T-helper 2 cell (primary cell): ENCODE measurements around the gene EHMT1.
"Not testable (repeated sequence)": the region's sequence is repeated elsewhere in the genome, so short reads cannot be mapped to it uniquely, and the experiment has no call there.

Experiments used
- DNase-seq, 5 experiments: peaks; one replicate each; pipeline versions ENCODE4 v3.0.0 to v3.0.0-alpha.2; 2012 to 2022

EHMT1 gene

DNA sequence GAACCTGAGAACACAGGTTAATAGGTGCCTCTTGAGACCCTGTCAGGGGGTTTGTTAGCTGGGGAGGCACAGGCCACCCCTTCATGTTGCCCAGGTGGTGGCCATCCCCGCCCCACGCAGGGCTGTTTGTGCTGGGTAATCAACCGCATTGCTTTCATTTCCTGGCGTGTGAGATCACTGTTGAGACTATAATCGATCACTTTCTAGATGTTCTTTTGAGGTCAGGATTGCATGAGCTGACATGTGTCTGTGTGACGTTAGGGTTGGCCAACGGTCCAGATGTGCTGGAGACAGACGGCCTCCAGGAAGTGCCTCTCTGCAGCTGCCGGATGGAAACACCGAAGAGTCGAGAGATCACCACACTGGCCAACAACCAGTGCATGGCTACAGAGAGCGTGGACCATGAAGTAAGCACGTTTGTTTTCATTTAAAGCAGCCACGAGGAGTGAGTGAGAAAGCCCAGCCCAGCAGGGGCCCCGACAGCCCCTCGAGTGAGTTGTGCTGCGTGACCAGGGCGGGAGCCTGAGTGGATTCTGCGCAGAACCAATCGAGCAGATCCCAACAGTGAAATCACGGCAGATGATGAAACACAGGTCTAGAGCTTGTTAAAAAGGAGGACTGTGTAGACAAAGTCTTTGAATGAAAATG is 143.7 kb downstream of the EHMT1 start:
- peak in 1 of 5 experiments; percentile 48 for DNase-seq

DNA sequence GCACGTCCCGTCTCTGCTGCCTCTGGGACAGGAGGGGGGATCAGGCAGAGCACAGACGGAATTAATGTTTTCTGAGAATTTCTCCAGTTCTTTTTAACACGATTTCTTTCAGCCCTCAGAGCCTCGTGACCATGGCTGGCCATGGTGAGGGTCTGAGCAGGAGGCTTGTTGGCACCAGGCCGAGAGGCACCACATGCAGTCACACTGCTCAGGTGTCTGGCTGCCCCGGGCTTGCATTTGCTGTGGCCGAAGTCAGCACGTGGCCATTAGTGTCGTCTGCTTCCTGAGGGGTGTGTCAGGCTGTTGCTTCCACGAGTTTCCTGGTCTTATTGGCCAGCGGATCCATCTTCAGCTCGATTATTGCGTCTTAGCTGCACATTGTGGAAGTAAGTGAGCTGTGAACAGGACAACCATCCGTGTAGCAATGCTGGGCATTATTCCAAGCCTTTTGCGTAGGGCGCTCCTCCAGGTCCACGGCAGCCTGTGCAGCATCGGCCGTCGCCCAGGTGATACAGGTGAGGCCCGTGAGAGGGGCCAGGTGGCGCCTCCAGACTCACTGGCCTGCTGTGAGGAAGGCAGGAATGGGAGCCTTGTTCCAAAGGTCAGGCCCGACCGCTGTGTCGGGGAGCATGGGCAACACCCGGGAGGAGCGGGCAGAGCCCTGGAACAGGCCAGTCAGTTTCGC is 144.6 kb downstream of the EHMT1 start:
- no peak for DNase-seq

DNA sequence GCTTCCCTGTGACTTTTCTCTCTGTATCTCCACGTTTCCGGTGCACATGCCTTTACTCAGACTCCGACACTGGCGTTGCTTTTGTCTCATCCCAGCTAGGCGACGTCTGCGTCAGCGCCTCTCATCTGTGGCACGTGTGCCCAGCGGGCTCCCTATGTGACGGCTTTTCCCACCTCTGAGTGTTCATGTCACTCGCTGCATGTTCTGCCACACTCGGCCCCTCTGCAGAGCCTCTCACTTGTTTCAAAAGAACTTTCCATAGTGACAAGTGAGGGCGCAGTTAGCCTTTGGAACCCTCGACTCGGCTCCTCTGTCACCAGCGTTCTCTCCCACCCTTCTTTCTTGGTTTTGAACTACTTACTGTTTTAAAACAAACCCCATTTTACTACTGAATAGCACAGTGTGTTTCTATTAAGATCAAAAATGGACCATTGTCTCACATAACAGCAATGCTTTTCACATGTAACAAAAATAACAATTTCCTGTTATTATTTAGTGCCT is 145.4 kb downstream of the EHMT1 start:
- DNase-seq = no peak

DNA sequence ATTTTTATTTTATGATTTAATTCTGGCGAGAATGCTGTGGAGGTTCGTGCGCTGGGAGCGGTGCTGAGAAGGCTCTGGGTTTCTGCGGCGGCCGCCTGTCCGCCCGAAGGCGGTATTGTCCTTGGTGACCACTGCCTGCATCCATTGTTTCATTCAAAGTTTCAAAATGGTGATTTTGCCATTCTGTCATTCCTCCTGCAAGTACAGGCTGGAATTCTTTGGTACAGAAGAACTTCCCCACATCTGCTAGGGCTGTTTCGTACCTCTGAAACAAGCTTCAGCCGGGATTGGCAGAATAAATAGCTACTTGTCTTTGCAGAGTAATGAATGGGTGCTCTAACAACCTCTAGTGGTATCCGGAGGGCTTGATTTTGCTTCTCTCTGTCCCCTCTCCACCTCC is 146.2 kb downstream of the EHMT1 start:
- DNase-seq = no peak

DNA sequence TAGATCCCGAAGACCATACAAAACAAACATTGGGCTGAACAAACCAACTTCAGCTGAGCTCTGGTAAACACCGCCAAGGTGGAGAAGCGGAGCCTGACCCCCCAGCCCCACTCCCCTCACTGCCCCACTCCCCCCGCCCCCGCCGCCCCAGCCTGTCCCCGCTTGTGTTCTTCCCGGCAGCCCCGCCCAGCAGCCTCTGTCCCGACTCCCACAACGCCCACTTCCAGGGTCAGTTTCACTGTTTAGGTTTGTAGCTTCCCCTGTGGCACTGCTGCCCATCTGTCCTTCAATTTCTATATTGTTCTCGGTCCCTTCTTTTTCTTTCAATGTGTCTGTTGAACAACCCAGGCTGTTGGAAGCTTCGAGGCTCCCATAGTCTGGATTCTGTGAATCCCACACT is 146.7 kb downstream of the EHMT1 start:
- DNase-seq = no peak

DNA sequence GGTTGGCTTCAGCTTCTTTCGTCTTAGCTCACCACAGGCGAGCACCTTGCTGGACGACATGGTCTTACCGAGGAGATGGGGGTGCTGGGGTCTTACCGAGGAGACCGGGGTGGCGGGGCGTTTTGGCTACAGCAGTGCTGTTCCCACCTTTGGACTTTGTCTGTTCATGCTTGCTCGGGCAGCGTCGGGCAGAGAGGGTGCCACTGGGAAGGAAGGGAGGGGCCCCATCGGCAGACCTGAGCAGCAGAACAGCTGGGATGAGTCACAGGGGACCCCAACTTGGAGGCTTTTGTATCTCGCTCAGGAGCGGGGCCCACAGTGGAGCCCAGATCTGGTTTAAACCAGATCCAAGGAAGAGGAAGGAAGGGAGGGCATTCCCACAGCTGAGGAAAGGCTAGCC is 152.8 kb downstream of the EHMT1 start:
- DNase-seq = no peak

DNA sequence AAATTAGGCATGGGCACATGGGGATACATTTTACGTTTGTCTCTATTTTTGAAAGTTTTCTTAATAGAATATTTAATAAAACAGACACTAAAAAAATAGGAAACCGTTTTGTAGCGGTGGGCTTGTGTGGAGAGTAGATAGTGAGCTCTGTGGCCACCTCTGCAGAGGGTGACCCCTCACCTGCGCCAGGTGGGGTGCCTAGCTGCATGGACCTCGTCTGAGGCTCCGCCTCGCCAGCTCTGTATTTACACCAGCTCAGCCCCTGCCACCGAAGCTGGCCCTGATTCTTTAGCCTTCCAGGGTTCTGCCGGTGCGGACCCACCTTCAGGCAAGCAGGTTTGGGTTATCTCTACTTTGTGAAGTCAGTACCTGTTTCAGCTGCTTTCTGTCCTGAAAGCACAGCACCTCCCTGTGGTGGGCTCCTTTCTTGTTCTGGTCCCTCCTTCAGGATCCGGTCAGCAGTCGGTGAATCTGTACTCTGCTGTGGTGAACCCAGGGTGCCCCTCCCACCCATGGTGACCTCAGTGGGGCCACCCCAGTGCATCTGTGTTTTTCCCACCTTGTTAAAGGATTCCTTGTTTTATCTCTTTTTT is 153.6 kb downstream of the EHMT1 start:
- no peak for DNase-seq

DNA sequence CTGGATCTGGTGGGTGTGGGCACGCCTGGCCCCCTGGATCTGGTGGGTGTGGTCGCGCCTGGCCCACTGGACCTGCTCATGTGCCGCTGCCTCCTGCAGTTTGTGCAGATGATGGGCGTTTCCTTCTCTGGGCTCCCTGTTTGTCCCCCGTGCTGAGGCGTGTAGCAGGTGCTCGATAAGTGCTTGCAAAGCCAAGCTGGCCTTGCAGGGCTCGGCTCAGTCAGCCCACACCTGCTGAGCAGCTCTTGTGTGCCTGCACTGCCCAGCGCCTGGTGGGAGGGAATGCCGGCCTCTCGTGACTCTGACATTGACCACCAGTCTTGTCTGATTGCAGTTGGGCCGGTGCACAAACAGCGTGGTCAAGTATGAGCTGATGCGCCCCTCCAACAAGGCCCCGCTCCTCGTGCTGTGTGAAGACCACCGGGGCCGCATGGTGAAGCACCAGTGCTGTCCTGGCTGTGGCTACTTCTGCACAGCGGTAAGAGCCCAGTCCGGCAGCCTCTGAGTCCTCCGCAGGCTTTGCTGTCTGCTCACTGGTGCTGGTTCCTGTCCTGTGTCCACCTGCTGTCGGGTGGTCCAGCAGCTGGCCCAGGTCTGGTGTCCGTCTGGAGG is 156.1 kb downstream of the EHMT1 start:
- DNase-seq = no peak

DNA sequence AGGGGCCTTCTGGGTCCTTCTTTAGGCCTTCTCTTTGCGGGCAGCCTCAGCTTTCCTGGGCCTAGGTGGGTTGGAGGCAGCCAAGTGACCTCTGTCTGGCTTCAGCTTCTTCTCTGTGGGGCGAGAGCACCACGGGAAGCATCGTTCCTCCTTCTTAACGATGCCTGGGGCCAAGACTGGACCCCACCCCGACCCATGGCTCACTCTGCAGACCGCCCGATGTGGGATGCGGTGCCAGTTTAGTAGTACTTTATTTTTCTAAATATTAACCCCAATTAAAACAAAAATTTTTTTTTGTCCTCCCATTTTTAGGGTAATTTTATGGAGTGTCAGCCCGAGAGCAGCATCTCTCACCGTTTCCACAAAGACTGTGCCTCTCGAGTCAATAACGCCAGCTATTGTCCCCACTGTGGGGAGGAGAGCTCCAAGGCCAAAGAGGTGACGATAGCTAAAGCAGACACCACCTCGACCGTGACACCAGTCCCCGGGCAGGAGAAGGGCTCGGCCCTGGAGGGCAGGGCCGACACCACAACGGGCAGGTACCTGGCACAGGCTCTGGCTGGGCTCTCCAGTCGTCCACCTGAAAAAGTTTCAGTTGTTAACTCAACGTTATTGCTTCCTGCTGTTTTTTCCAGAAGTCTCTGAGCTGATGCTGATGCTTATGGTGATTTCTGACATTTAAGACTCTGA is 157.6 kb downstream of the EHMT1 start:
- DNase-seq = no peak

DNA sequence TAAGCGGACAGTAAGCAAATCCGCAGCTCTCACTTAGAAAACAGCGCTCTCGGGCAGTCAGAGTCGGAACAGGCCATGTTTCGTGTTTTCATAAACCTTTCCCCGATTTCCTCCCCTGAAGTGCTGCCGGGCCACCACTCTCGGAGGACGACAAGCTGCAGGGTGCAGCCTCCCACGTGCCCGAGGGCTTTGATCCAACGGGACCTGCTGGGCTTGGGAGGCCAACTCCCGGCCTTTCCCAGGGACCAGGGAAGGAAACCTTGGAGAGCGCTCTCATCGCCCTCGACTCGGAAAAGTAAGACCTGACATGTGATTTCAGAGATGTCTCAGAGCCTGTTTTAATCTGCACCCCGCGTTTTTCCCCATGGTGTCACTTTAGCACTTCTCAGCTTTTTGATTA is 159.0 kb downstream of the EHMT1 start:
- no peak for DNase-seq

DNA sequence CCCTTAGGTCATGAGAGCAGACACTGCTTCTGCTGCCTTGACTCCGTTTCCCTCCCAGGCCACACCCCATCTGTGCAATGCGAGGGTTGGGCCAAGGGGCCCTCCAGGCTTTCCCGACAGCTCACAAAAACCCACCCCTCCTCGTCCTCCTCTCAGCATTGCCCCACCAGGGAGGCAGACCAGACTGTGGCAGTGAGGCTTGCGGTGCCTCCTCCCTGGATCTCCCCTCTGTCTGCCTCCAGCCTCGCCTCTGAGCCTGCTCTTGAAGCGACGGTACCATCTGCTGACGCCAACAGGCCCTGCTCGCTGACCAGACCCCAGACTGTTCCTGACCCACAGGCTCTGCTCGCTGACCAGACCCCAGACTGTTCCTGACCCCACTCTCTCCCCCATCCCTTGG is 159.5 kb downstream of the EHMT1 start:
- no peak for DNase-seq

DNA sequence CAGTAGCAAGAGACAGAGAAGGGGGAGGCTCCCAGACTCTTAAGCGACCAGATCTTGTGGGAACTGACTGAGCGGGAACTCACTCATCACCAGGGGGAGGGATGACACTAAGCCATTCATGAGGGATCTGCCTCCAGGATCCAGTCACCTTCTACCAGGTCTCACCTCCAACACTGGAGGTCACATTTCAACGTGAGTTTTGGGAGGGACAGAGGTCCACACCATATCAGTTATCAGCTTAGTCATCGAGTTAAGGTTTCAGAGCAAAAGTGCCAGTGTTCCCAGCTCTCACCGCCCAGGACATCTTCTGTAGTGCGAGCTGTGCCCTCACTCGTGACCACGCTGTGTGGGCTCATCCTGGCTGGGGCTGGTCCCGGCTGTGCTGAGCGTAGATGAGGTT is 160.1 kb downstream of the EHMT1 start:
- DNase-seq = no peak

DNA sequence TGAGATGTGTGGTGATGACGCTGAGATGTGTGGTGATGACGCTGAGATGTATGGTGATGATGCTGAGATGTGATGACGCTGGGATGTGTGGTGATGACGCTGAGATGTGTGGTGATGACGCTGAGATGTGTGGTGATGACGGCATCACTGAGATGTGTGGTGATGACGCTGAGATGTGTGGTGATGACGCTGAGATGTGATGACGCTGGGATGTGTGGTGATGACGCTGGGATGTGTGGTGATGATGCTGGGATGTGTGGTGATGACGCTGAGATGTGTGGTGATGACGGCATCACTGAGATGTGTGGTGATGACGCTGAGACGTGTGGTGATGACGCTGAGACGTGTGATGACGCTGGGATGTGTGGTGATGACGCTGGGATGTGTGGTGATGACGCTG is 161.2 kb downstream of the EHMT1 start:
- not testable (repeated sequence) for DNase-seq

DNA sequence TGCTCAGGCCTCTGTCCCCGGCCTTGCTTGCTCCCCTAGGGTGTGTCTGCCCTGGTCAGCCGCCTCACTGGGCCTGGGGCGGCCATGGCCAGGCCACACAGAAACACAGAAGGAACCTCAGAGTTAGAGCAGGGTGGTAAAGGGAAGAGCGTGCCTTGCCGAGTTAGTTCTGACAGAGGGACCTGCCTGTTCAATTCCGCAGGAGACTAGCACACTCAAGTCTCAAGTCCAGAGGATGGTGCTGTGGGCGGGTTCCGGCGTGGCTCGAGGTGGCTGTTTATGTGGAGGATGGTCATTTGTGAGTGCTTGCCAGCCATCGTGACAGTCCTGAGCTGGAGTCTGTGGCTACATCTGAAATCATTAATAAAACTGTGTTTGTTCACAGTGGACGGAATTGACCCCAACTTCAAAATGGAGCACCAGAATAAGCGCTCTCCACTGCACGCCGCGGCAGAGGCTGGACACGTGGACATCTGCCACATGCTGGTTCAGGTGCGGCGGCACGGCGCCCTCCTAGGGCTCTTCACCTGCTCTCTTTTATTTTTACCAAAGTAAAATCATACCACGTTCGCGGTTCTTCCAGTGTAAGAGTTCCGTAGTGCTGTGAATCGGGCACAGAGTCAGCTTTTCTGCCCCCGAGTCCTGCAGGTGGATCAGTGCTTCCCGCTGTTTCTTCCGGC is 163.2 kb downstream of the EHMT1 start:
- no peak for DNase-seq

DNA sequence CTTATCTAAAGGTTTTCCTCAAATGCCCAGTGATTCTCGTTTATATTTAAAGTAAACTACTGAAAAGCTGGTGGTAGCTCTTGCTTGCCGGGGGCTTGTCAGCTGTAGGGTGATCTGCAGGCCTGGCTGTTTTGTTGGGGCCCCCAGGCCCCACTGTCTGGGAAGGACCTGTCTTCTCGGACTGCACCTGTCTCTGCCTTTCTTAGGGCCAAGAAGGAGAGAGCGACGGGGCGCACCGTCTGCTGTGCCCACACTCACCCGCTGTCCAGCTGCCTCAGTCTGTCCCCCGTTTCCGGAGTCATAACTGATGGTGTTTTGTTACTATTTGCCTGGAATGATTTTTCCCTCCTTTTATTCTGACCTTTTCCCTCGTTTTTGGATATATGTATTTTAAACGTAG is 164.7 kb downstream of the EHMT1 start:
- DNase-seq = no peak

DNA sequence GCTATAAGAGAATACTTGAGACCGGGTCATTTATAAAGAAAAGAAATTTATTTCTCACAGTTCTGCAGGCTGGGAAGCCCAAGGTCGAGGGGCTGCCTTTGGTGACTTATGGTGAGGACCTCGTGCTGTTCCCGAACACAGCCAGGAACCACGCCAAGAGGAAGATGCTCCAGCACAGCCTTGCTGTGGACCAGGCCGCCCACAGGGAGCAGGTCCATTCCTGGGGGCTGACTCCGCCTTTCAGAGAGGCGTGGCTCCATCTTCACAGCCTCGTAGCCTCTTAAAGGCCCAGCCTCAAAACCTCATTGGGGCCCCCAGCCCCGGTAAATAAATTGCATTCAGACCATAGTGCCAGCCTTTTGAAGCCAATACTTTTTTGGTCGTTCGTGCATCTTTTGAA is 165.2 kb downstream of the EHMT1 start:
- DNase-seq = no peak

DNA sequence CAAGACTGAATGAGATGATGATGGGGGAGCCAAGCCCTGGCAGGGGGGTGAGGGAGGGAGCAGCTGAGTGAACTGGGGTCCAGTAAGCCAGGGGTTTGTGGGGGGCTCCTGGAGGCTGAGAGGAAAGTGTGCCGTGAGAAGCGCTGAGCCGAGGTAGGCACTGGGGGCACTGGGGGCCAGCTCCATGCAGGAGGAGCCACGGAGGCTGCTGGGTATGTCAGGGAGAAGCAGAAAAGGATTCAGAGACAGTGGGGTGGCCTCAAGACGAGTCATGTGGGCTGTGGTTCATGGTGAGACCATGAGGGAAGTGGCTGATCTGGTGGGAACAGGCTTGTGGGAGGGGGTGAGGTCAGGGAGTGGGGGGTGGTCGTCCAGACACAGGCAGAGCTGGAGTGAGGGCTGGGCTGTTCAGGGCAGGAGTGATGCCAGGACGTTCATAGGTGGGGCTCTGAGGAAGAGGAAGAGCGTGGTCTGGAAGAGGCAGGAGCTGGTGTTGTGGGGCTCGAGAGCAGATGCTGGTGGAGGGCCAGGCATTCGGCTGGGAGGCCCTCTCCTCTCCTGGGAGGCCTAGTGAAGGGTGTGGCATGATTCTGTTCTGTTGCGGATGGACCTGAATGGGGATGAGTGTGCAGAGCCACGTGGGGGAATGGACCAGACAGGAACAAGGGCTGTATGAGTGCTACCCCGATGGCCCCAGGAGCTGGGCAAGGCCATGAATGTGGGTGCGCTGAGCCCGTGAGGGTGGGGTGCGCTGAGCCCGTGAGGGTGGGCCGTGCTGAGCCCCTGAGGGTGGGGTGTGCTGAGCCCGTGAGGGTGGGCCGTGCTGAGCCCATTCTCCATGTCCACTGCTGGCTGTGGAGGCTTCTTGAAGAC is 166.1 kb downstream of the EHMT1 start:
- DNase-seq = no peak

DNA sequence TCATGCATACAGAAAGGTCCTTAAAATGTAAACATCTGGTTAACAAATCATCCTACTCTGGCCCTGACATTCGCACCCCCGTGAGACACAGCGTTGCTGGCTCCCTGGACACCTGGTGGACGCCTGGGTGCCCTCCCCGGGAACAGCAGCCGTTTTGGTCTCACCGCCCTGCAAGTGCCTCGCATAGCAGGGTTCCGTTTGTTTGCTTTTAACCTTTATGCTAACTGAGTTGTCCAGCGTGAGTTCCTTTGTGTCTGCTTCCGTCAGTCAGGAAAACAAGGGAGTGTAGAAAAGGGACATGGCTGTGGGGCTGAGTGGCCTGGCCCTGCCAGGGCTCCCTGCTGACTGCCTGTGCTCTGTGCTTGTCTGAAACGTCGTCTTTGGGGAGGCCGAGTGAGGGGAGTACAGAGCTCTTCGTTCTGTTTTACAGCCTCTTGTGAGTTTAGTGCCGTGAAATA is 166.9 kb downstream of the EHMT1 start:
- no peak for DNase-seq

DNA sequence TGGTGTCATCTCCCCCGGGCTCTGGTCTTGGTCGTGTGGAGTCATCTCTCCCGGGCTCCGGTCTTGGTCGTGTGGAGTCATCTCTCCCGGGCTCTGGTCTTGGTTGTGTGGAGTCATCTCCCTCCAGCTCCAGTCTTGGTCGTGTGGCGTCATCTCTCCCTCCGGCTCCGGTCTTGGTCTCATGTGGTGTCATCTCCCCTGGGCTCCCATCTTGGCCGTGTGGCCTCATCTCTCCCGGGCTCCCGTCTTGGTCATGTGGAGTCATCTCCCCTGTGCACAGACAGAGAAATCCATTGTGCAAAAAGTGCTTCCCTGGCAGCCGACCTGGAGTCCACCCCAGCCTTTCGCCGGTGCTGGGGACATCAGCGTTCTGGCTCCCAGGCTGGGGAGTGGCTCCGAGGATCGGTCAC is 167.7 kb downstream of the EHMT1 start:
- no peak for DNase-seq

DNA sequence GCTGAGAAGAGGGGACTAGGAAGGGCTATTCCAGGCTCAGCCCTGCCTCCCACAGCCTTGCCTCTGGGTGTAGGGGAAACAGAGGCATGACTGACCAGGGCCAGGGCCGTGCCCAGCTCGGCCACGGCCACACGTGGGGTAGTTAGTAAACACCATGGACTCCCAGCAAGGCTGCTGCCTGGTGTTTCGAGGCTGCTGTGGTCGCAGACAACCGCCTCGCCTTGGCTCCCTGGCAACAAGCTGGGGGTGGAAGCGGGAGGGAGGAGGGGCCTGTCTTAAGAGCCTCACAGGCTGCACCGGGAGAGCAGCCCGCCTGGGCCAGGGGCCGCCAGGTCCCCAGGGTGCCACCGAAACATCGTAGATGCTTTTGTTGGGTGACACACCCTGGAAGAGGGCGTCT is 168.6 kb downstream of the EHMT1 start:
- DNase-seq = no peak

DNA sequence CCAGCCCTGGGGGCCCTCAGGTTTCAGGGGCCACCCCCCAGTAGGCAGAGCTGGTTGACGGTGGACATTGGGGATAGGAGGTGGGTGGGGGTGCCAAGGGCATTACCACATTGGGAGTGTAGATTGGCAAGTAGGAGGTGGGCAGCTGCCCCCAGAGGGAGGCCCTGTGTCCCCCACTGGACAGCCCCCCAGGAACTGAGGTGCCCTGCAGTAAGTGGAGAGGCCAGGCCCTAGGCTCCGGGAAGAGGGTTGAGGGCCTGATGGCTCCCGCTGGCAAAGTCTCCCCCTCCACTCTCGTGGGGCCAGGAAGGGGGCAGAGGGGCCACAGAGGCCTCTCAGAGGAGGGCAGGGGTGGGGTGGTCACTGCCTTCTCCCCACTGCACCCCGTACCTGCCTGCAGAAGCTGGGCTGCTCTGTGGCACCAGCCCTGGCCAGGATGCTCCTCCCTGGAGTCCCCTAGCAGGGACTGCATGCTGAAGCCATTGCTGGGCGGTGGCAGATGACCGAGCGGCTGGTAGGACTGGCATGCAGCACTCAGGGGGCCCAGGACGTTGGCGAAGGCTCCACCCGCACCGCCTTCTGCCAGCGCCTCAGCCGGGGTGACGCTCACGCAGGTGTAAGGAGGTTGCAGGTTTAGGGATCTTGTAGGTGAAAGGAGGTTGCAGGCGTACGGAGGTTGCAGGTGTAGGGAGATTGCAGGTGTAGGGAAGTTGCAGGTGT is 169.1 kb downstream of the EHMT1 start:
- DNase-seq = no peak
